Activated T-cell treated with anti-CD3 and anti-CD28 coated beads, Interleukin-2, amount 50 U/mL, for 24 hours (primary cell): ENCODE data around the gene HEATR1.

Experiments used
- DNase-seq: peaks from one replicate; pipeline ENCODE4 v3.0.0-alpha.2; 2020
- H3K27ac Mint-ChIP-seq: 2 replicates; pipeline ENCODE4 v1.8.0; 2020; ENCODE audit warnings: mild to moderate bottlenecking, mixed read lengths
- H3K27me3 Mint-ChIP-seq: 2 replicates; pipeline ENCODE4 v1.8.0; 2020; ENCODE audit warnings: mixed read lengths
- H3K36me3 Mint-ChIP-seq: 2 replicates; pipeline ENCODE4 v1.8.0; 2020; ENCODE audit warnings: low read depth, mixed read lengths
- H3K4me1 Mint-ChIP-seq: 2 replicates; pipeline ENCODE4 v1.8.0; 2020; ENCODE audit warnings: low read depth, mixed read lengths
- H3K4me3 Mint-ChIP-seq: 2 replicates; pipeline ENCODE4 v1.8.0; 2020; ENCODE audit warnings: mild to moderate bottlenecking, moderate library complexity, mixed read lengths
- H3K9me3 Mint-ChIP-seq: 2 replicates; pipeline ENCODE4 v1.8.0; 2020; ENCODE audit warnings: mixed read lengths

HEATR1 gene

GRCh38 chr1:236501093-236501492, 103.2 kb downstream of the HEATR1 start:
- H3K36me3 Mint-ChIP-seq: no peaks in the 10 kb centered on the region
- H3K9me3 Mint-ChIP-seq: no peaks in the 10 kb centered on the region
- DNase-seq: no peak
- H3K27me3 Mint-ChIP-seq: no peaks in the 10 kb centered on the region
- peaks cover 14% of the 10 kb centered on the region for H3K4me1 Mint-ChIP-seq
- no peak overlapping the region for H3K27ac Mint-ChIP-seq
- H3K4me3 Mint-ChIP-seq: no peak overlapping the region
